Mesothelial cell of epicardium (in vitro differentiated cells): ENCODE data around the gene ERC1. TPM values are rescaled to one million over a fixed set of nuclear protein-coding genes. Genes with fewer than 3 reads are reported as not detected.
"Not testable (repeated sequence)": the region's sequence is repeated elsewhere in the genome, so short reads cannot be mapped to it uniquely, and the experiment has no call there.

Source experiments
- DNase-seq, 2 experiments: peaks; one replicate each; pipeline ENCODE4 v3.0.0; 2021; ENCODE audit warnings: low spot score in 2 of 2; ENCODE audit not compliant: unreplicated experiment in 2 of 2
- H3K27ac Mint-ChIP-seq: 2 replicates; pipeline ENCODE4 v1.8.0; 2021; ENCODE audit warnings: mixed read lengths
- H3K27me3 Mint-ChIP-seq: 2 replicates; pipeline ENCODE4 v1.8.0; 2021; ENCODE audit warnings: low read depth, mixed read lengths
- H3K36me3 Mint-ChIP-seq: 2 replicates; pipeline ENCODE4 v1.8.0; 2021; ENCODE audit warnings: mixed read lengths
- H3K4me1 Mint-ChIP-seq: 2 replicates; pipeline ENCODE4 v1.8.0; 2021; ENCODE audit warnings: mixed read lengths
- H3K4me3 Mint-ChIP-seq: 2 replicates; pipeline ENCODE4 v1.8.0; 2021; ENCODE audit warnings: mild to moderate bottlenecking, moderate library complexity, mixed read lengths
- H3K9me3 Mint-ChIP-seq: 2 replicates; pipeline ENCODE4 v1.8.0; 2021; ENCODE audit warnings: mixed read lengths
- CTCF ChIP-seq: fragments of 200-600 bp; sonication (generic); IDR thresholded peaks from one replicate; pipeline ENCODE4 v1.5.0; 2021; ENCODE audit warnings: antibody characterized with exemption; ENCODE audit not compliant: unreplicated experiment
- total RNA-seq: library from RNA; stranded (reverse); gene quantifications from 3 replicates; pipeline ENCODE4 v1.2.1, GENCODE V29; 2021

ERC1 gene
- total RNA-seq, 1 donor from 2014 or later, result 66.1 TPM

DNA sequence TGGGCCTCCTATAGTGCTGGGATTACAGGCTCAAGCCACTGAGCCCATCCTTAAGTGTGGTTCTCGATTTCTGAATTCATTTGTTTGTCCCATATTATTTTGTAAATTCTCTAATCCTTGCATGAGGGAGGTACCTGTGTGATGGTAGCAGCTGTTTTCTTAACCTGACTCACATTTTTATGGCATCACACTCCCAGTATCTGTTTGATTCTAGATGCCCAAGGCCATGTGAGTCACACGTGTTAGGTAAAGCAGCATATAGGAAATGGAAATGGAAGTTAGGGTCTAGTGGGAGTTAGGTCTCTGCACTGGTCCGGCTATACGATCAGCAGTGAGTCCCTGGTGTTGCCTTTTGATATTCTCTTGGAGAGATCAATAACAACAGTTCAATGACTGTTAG is 198.1 kb downstream of the ERC1 start:
- Mint-ChIP-seq H3K9me3 (no peaks in the 10 kb centered on the region), H3K4me3 (no peak overlapping the region), H3K27me3 (no peaks in the 10 kb centered on the region), H3K27ac (no peak overlapping the region), H3K36me3 (peaks cover 25% of the 10 kb centered on the region), H3K4me1 (no peaks in the 10 kb centered on the region)
- TF ChIP-seq CTCF, result no peak
- DNase-seq, result no peak

DNA sequence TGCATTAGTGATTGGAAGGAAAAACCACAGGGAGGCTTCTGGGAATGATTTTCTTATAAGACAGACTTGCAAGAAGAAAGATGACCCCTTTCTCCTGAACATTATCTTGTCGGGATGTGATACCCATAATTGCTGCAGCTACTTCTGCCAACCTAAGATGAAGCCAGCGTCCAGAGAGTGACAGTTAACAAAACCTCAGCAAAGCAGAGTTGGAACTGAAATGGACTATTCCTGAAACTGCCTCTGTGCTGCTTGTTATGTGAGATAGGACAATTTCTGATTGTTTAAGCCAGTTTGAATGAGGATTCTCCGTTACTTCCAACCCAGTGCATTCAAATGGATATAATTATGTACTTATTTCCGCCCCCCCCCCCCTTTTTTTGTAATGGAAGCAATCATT is 204.5 kb downstream of the ERC1 start:
- peaks cover 31% of the 10 kb centered on the region for H3K36me3 Mint-ChIP-seq
- H3K4me1 Mint-ChIP-seq, result no peaks in the 10 kb centered on the region
- H3K27ac Mint-ChIP-seq, result no peak overlapping the region
- peaks cover 11% of the 10 kb centered on the region for H3K9me3 Mint-ChIP-seq
- no peak for TF ChIP-seq CTCF
- no peak for DNase-seq
- H3K27me3 Mint-ChIP-seq, result no peaks in the 10 kb centered on the region
- no peak overlapping the region for H3K4me3 Mint-ChIP-seq

GRCh38 chr12:1197264-1198018 is 206.4 kb downstream of the ERC1 start:
- H3K27ac Mint-ChIP-seq, result no peak overlapping the region
- peaks cover 11% of the 10 kb centered on the region for H3K9me3 Mint-ChIP-seq
- H3K4me1 Mint-ChIP-seq, result peaks cover 7% of the 10 kb centered on the region
- H3K27me3 Mint-ChIP-seq, result no peaks in the 10 kb centered on the region
- no peak for DNase-seq
- TF ChIP-seq CTCF, result no peak
- no peak overlapping the region for H3K4me3 Mint-ChIP-seq
- H3K36me3 Mint-ChIP-seq, result peaks cover 30% of the 10 kb centered on the region

- DNase-seq, H3K27ac Mint-ChIP-seq, H3K27me3 Mint-ChIP-seq, H3K4me1 Mint-ChIP-seq, H3K4me3 Mint-ChIP-seq: not testable (repeated sequence)
- Mint-ChIP-seq H3K9me3 (peaks cover 11% of the 10 kb centered on the region), H3K36me3 (peaks cover 30% of the 10 kb centered on the region)
These were observed 207.8 kb downstream of the ERC1 start for GRCh38 chr12:1198854-1199253.

DNA sequence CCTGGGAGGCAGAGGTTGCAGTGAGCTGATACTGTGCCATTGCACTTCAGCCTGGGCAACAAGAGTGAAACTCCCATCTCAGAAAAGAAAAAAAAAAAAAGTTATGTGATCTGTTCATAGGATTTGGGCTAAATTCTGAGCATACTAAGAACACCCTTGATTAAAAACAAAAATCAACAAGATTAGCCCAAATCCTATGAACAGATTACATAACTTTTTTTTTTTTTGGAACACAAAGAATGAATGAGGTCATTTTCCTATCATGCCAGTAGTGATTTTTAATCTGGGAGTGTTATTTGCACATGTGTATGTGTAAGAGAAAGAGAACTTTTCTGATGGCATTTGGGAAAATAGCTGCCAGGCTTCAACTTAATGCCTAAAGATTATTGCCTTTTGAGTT is 208.7 kb downstream of the ERC1 start:
- H3K27me3 Mint-ChIP-seq, result no peaks in the 10 kb centered on the region
- peaks cover 28% of the 10 kb centered on the region for H3K36me3 Mint-ChIP-seq
- H3K4me1 Mint-ChIP-seq, result peaks cover 10% of the 10 kb centered on the region
- no peak overlapping the region for H3K27ac Mint-ChIP-seq
- H3K9me3 Mint-ChIP-seq, result peaks cover 11% of the 10 kb centered on the region
- no peak overlapping the region for H3K4me3 Mint-ChIP-seq
- no peak for TF ChIP-seq CTCF
- DNase-seq, result no peak

DNA sequence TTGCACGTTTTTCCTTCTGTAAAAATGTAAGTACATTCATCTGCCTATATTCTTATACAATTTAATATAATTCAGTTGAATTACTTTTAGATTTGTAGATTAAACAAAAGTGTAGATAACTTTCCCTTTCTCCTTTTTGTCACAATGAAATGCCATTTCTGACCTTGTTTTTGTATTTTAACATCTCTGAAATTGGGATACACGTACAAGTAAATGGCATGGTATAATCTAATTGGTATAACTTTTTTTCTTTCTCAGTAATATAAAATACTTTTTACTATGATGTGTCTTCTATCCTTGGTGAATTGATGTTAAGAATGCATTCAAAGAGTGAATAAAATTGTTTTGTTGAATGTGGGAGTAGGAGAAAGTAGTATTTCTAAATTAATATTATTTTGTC is 210.0 kb downstream of the ERC1 start:
- H3K36me3 Mint-ChIP-seq, result peaks cover 21% of the 10 kb centered on the region
- TF ChIP-seq CTCF, result no peak
- peaks cover 17% of the 10 kb centered on the region for H3K4me1 Mint-ChIP-seq
- no peaks in the 10 kb centered on the region for H3K27me3 Mint-ChIP-seq
- no peak overlapping the region for H3K27ac Mint-ChIP-seq
- no peak for DNase-seq
- no peak overlapping the region for H3K4me3 Mint-ChIP-seq
- H3K9me3 Mint-ChIP-seq, result peaks cover 8% of the 10 kb centered on the region
